Head of caudate nucleus (tissue), 42 donors: Measurements from ENCODE around the gene CAPN5.

Source experiments
- DNase-seq, 42 donors: peaks; one replicate each; pipeline versions ENCODE4 v3.0.0 to v3.0.0-alpha.2; 2020 to 2021; ENCODE audit warnings: mixed read lengths in 7 of 42
- intact Hi-C: fragments of 100-400 bp; cut with DNase I; formaldehyde crosslinking; loops from one replicate; pipeline ENCODE4 v1.15.0; 2022

Gene CAPN5

GRCh38 chr11:77074626-77075221 is 8.0 kb downstream of the CAPN5 start:
- intact Hi-C loops = no loop called here
- peak in 7 of 42 donors; percentile 4 to 40 (median 15) for DNase-seq

DNA sequence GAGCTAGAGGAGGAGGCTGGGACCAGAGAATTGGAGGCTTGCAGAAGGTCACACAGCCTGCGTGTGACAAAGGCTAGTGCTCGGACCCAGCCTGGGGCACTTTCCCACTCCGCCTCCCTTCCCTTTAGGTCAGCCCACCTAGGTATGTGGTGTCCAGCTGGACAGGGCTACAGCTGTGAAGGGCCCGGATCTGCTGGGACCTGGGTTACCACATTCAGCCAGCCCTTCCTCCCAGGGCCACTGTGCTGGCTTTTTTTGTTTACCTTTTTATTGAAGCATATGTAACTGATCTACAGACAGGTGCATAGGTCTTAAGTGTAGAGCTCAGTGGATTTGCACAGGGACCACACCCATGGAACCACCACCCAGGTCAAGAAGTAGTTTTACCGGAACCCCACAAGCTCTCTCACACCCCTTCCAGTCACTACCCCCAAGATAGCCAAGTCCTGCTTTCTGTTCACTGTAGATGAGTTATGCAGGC is 8.7 kb downstream of the CAPN5 start:
- peak in 6 of 42 donors; percentile 1 to 19 (median 6) for DNase-seq

GRCh38 chr11:77079666-77080065 is 12.9 kb downstream of the CAPN5 start:
- DNase-seq = no peak
- intact Hi-C loops = no loop called here

More for the DNA sequence above, 8.7 kb downstream of the CAPN5 start:
- intact Hi-C loops = no loop called here

DNA sequence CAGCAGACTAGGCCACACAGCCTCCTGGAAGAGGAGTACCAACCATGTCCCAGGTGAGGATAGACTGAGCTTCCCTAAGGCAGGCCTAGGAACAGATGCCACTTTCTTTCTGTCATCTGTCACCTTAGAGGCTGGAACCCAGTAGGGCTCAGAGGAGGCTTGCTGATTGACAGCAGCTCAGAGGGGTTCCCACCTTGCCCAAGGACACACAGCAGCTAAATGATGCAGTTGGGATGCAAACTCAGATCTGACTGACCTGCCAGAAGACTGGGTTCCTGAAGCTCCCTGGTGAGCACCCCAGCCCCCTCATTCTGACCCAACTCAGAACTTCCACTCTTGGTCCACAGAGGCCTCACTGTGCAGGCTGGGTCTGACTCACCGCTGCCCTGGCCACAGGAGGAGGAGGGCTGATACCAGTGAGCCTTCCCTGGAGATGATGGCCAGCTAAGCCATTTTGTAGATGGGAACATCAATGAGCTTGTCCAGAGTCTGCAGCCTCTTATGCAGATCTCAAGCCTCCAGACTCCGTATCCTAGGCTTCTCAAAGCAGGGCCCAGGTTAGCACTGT is 14.0 kb downstream of the CAPN5 start:
- intact Hi-C loops = no loop called here
- peak in 6 of 42 donors; percentile 2 to 8 (median 4) for DNase-seq

- DNase-seq = peak in 12 of 42 donors; percentile 0 to 36 (median 11)
- intact Hi-C loops = no loop called here
These were observed 14.6 kb downstream of the CAPN5 start for GRCh38 chr11:77081381-77081851.

DNA sequence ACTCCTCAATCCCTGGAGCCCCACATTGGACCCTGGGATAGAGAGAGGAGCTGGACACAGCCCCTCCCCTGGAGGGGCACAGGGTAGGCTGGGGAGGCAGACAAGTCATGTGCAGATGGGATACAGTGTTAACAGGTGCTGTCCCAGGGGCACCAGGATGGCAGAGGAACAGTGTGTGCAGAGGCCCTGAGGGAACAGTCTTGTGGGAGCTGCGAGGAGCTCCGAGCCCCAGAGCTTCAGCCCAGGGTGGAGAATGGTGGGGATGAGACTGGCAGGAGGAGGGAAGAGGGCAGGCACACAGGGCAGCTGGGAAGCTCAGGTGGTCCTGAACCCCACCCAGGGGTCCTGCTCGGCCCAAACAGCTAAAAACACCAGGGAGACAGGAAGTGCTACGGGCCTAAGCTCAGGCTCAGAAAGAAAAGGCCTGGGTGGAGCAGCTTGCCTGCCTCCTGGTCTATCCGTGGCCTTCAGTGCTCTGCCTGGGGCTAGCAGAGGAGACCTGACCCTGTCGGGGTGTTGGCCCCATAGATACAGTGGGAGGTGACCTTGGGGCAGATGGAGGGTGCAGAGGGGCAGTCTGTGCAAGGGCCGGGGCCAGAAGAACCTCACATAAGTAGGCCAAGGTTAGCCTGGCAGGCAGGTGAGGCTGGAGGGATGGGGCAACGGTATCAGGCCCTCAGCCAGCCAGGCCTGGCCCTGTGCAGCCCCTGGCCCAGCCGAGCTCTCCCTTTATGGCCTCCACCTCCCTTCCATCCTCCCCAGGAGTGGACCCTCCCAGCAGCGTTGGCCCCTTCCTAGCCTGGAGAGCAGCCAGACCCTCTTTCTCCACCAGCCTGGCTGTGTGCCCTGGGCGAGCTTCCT is 15.4 kb downstream of the CAPN5 start:
- intact Hi-C loops = no loop called here
- peak in 14 of 42 donors; percentile 2 to 35 (median 8) for DNase-seq

- intact Hi-C loops = no loop called here
- peak in 13 of 42 donors; percentile 2 to 52 (median 18) for DNase-seq
These were observed 16.2 kb downstream of the CAPN5 start for GRCh38 chr11:77082838-77083565.

DNA sequence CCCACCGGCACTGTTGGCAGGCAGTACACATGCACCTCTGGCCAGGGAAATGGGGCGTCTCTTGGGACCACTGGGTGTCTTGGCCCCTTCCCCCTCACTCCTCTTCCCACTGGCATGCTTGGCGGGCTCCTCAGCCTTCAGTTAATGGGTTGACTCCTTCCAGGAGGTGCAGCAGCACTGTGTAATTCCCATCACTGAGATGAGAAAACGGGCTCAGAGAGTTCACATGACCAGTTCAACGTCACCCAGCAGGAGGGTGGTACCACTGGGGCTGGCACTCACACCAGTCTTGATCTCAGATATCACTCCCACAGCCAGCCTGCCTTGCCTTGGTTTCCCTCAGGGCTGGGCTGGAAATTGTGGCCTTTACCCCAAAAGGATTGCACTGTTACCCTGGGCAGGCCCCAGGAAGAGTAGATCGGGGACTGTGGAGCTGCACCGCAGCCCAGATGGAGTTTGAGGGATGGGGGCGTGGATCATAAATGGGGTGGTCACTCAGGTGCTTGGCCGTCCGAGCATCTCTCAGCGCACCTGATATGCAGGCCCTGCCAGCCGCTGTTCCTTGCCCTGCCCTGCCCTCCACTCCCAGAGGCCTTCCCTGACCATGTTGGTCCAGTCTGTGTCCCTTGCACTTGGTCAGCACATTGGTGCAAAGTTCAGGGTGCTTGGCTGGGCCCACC is 16.9 kb downstream of the CAPN5 start:
- DNase-seq = peak in 12 of 42 donors; percentile 1 to 23 (median 8)
- intact Hi-C loops = no loop called here

DNA sequence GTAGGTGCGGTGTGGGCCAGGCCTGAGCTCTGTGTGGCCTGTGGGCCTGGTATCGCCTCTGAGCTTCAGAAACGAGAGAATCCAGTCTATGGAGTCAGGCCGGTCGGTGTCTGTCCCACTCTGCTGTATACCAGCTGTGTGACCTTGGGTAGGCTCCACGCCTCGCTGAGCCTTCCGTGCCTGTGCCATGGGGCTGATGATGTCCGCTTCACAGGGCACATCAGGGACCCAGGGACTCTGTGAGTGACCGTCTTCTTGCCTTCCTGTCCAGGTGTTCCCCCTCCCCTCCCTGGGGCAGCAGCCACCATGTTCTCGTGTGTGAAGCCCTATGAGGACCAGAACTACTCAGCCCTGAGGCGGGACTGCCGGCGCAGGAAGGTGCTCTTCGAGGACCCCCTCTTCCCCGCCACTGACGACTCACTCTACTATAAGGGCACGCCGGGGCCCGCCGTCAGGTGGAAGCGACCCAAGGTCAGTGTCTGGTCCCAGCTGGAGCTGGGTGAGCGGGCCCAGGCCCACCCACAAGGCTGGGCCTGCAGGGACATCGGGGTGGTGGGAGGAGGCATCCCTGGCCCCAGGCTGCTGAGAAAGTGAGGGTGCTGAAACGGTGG is 17.9 kb downstream of the CAPN5 start:
- intact Hi-C loops = no loop called here
- peak in 10 of 42 donors; percentile 1 to 21 (median 9) for DNase-seq

DNA sequence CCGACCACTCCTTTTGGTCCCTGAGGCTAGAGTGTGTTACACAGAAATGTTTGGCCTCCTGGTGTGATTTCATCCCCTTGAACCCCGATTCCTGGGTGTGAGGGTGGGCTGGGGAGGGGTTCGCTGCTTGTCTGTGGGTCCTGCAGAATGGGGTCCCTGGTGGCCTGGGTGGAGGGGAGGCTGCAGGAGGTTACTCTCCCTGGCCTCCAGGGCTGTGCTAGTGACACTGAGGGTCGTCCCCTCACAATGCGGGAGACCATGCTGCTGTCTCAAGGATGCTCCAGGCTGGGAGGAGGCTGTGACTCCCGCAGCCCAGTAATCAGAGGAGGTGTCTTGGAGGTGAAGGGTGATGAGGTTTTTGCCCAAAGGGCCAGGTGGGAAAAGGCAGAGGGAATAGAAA is 18.9 kb downstream of the CAPN5 start:
- intact Hi-C loops = no loop called here
- DNase-seq = peak in 2 of 42 donors; percentile 0 to 1

DNA sequence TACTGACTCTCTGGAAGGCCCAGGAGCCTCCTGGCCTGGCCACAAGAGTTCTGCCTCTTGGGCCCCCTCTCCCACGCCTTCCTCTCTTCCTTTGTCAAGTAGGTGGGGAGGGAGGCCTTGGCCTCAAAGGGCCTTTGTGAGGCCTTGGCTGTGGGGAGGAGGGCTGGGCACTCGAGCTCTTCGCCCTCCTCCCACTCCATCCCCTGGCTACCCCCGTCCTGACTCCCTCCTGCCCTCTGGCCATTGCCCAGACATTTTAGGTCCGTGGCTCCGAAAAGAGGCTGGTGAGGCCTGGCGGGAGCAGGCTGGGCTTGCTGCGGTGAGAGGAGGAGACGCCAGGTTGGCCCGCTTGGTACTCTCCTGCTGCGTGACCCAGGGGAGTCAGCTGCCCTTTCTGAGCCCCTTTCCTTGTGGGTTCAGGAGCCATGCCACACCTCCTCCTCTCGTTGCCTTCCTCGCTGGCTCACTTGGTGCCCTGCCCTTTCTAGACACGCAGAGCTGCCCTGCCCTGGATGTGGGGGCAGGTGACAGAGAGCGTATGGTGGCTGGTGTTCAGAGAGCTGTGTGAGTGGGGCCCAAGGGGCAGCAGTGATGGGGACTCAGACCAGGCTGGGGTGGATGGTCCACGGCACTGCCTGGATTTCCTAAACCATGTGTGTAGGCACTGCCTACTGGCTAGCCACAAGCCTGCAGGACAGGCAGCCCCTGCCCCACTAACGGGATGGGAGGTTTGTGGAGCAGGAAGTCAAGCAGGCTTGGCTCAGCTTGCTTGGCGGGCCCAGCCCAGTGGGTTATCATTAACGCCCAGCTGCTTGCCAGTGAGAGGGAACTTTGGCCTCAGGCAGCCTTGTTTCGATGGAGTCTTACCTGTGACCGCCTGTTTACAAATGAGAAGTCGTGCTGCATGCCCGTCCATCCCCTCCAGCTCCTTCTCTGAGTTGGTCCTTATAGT is 20.0 kb downstream of the CAPN5 start:
- intact Hi-C loops = no loop called here
- DNase-seq = peak in 5 of 42 donors; percentile 28 to 55 (median 32)

- intact Hi-C loops = no loop called here
- no peak for DNase-seq
These were observed 21.0 kb downstream of the CAPN5 start for GRCh38 chr11:77087723-77088225.

- DNase-seq = no peak
- intact Hi-C loops = no loop called here
These were observed 21.6 kb downstream of the CAPN5 start for GRCh38 chr11:77088236-77089003.

DNA sequence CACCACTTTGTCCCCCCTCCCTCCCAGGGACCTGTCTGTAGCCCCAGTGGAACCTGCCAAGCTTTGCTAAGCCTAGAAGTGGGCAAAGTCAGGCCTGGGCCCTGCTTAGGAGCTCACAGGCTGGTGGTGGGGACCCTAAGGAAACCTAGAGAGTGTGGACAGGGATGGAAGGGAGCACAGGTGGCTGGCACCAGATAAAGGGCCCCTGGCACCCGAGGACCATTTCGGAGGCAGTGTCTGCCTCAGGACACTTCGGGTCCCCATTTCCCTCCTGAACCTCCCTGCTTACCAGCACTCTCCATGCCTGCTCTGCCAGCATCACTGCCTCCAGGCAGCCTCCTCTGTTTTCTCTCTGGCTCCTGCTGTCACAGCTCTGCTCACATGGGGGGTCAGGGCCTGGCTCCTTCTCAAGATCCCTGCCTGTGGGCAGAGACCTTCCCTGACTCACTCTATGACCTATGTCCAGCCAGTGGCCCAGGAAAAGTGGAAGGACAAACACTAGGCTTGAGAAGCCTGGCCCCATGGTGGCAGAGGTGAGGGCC is 22.3 kb downstream of the CAPN5 start:
- DNase-seq = peak in 1 of 42 donors; percentile 0
- intact Hi-C loops = no loop called here

DNA sequence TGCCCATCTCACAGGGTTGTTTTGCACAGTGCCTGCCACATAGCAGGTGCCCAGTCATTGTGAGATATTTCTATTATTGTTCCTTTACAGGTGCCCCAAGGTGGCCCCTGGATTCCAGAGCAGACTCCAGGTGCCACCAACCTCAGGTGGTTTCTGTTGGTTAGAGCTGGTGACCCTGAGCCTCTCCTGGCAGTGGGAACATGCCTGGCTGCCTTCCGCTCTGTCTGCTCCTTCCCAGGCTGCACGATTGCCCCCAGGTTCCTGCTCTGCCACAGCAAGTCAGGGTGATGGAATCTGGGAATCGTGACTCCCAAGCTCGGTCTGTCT is 23.2 kb downstream of the CAPN5 start:
- no peak for DNase-seq
- intact Hi-C loops = loop anchor here (2.0 kb wide), 1 partner anchor 43 kb away; no protein-coding TSS in a partner anchor
